Body of pancreas (tissue), 4 donors: ENCODE measurements around the gene ARHGEF3.

Source experiments
- POLR2A ChIP-seq, 3 donors: fragments of 450-650 bp; IDR thresholded peaks; one replicate each; pipeline ENCODE4 v1.6.1; 2016; ENCODE audit warnings: antibody characterized with exemption in 3 of 3, mild to moderate bottlenecking in 2 of 3
- TF ChIP-seq, protein P1 (sequence below), 7 experiments: fragments of 450-650 bp in 4 of 7; fragments of 200-600 bp in 3 of 7; sonication (generic) in 3 of 7; IDR thresholded peaks; one replicate each; pipeline ENCODE4 v1.5.1; 2016 to 2019; ENCODE audit warnings: antibody characterized with exemption in 7 of 7

DNA sequence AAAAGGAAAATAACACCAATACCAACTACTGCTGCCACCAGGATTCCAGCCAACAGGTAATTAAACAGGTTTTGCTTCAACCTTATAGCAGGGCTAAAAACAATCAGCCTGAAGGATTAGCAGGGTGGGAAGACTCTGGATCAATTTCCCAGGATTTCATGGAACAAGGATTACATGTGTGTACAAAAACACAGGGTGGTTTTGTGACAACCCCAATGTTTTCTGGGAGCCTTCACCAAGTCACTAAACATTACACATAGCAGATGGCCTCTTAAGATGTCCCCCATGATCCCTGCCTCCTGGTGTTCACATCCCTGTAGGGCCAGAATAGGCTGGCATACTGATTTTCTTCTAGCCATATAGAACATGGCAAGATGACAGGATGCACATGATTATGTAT lies 42.8 kb upstream of the ARHGEF3 start:
- TF ChIP-seq, protein P1, sequence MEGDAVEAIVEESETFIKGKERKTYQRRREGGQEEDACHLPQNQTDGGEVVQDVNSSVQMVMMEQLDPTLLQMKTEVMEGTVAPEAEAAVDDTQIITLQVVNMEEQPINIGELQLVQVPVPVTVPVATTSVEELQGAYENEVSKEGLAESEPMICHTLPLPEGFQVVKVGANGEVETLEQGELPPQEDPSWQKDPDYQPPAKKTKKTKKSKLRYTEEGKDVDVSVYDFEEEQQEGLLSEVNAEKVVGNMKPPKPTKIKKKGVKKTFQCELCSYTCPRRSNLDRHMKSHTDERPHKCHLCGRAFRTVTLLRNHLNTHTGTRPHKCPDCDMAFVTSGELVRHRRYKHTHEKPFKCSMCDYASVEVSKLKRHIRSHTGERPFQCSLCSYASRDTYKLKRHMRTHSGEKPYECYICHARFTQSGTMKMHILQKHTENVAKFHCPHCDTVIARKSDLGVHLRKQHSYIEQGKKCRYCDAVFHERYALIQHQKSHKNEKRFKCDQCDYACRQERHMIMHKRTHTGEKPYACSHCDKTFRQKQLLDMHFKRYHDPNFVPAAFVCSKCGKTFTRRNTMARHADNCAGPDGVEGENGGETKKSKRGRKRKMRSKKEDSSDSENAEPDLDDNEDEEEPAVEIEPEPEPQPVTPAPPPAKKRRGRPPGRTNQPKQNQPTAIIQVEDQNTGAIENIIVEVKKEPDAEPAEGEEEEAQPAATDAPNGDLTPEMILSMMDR (IDR thresholded peaks at IDR 0.05): no peak
- no peak for TF ChIP-seq POLR2A (IDR thresholded peaks at IDR 0.05)
